NCI-H187 treated with DMSO at 0.1 percent for 48 hours (cell line): Measurements from ENCODE around the gene NT5C3A.
"Not testable (repeated sequence)": the region's sequence is repeated elsewhere in the genome, so short reads cannot be mapped to it uniquely, and the experiment has no call there.

Experiments used
- DNase-seq: peaks from one replicate; lab custom pipeline; 2025; lab: John Stamatoyannopoulos, UW

The NT5C3A gene

GRCh38 chr7:32979902-32980301, 82.7 kb downstream of the NT5C3A start:
- DNase-seq, result not testable (repeated sequence)

GRCh38 chr7:32979246-32979645, 83.3 kb downstream of the NT5C3A start:
- not testable (repeated sequence) for DNase-seq

GRCh38 chr7:32977159-32977558, 85.4 kb downstream of the NT5C3A start:
- not testable (repeated sequence) for DNase-seq

GRCh38 chr7:32971967-32972366, 90.6 kb downstream of the NT5C3A start:
- not testable (repeated sequence) for DNase-seq

GRCh38 chr7:32967268-32967582, 95.4 kb downstream of the NT5C3A start:
- DNase-seq, result not testable (repeated sequence)

GRCh38 chr7:32966489-32967267, 95.9 kb downstream of the NT5C3A start:
- DNase-seq, result not testable (repeated sequence)

- DNase-seq, result not testable (repeated sequence)
These were observed 98.0 kb downstream of the NT5C3A start for GRCh38 chr7:32964461-32965159.
